SK-N-SH (cell line): ENCODE measurements around the gene ZPBP2.

Experiments used
- CTCF ChIP-seq: fragments of 200-600 bp; sonication (generic); IDR thresholded peaks from 2 replicates; pipeline ENCODE4 v1.6.1; 2017; ENCODE audit warnings: antibody characterized with exemption, mild to moderate bottlenecking, moderate library complexity
- ELF1 ChIP-seq: IDR thresholded peaks from 2 replicates; pipeline ENCODE4 v1.4.0; 2012
- EP300 ChIP-seq, 2 experiments: IDR thresholded peaks; 2 replicates each; pipeline versions ENCODE4 v1.4.0 to v1.6.1; 2012; ENCODE audit warnings: borderline replicate concordance in 1 of 2, low read depth in 1 of 2, low read length in 1 of 2
- EZH2phosphoT487 ChIP-seq: fragments of 200-600 bp; sonication (generic); IDR thresholded peaks from 2 replicates; pipeline ENCODE4 v1.6.1; 2017; ENCODE audit warnings: low read depth, mixed run types, mild to moderate bottlenecking, antibody characterized with exemption, moderate library complexity, borderline replicate concordance
- FOXM1 ChIP-seq: IDR thresholded peaks from 2 replicates; pipeline ENCODE4 v1.4.0; 2012; ENCODE audit warnings: low read depth, mild to moderate bottlenecking
- JUND ChIP-seq: IDR thresholded peaks from 2 replicates; pipeline ENCODE4 v1.4.0; 2012
- MAX ChIP-seq: IDR thresholded peaks from 2 replicates; pipeline ENCODE4 v1.4.0; 2012; ENCODE audit warnings: low read depth
- PBX3 ChIP-seq: IDR thresholded peaks from 2 replicates; pipeline ENCODE4; 2012
- POLR2AphosphoS5 ChIP-seq: IDR thresholded peaks from 2 replicates; pipeline ENCODE4 v1.6.1; 2012; ENCODE audit warnings: low read depth, low read length
- RAD21 ChIP-seq: IDR thresholded peaks from 2 replicates; pipeline ENCODE4 v1.6.1; 2012; ENCODE audit warnings: mild to moderate bottlenecking, low read length
- REST ChIP-seq: IDR thresholded peaks from 2 replicates; pipeline ENCODE4 v1.6.1; 2012; ENCODE audit warnings: mild to moderate bottlenecking, low read depth, low read length, moderate library complexity
- RFX5 ChIP-seq: IDR thresholded peaks from 2 replicates; pipeline ENCODE4 v1.6.1; 2012; ENCODE audit warnings: mild to moderate bottlenecking, improper control_type of control experiment, low read length
- TEAD4 ChIP-seq: IDR thresholded peaks from 2 replicates; pipeline ENCODE4 v1.4.0; 2012; ENCODE audit warnings: mild to moderate bottlenecking, borderline replicate concordance; ENCODE audit not compliant: insufficient read depth
- YY1 ChIP-seq: IDR thresholded peaks from 2 replicates; pipeline ENCODE4 v1.4.0; 2012; ENCODE audit warnings: low read depth, mild to moderate bottlenecking

GRCh38 chr17:39826334-39826733 lies 41.7 kb upstream of the ZPBP2 start:
- no peak for TF ChIP-seq POLR2AphosphoS5
- TF ChIP-seq RFX5 = no peak
- no peak for TF ChIP-seq MAX
- no peak for TF ChIP-seq EZH2phosphoT487
- TF ChIP-seq TEAD4 = no peak
- TF ChIP-seq RAD21 = no peak
- no peak for TF ChIP-seq YY1
- no peak for TF ChIP-seq CTCF
- TF ChIP-seq EP300 (IDR thresholded peaks at IDR 0.05; ENCODE audit: borderline replicate concordance in 1 of 2, low read depth in 1 of 2, low read length in 1 of 2) = no peak
- TF ChIP-seq PBX3 = no peak
- TF ChIP-seq REST = no peak
- no peak for TF ChIP-seq FOXM1
- TF ChIP-seq JUND = no peak
- no peak for TF ChIP-seq ELF1
